ENCODE measurements around the gene CCDC18.

The CCDC18 gene

DNA sequence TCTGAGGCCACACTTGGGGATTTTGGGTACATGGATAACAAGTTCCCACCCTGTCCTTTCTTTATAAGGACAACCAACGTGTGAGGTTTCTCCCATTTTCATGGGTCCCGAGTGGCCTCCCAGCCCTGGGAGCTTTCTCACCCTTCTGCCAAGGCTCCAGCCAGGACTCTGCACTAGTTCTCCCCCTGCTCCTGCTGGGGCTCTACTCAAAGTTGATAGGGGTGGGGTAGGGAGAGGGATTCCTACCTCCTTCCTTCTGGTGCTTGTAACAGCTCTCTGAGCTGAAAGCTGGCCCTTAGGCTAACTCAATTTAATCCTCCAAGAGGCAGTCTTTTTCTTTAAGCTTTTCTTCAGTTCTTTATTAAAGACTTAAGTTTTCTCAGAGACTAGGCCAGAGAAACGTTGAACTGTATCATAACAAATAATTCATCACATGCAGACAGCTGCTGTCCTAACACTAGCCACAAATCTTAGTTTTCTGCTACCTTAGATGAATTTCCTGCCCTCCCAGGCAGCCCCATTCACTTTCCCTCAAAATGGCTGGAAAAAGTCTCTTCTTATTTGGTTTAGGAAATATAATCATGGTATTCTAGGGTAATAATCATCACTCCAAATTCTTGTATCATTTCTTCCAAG lies 142.8 kb downstream of the CCDC18 start:
- Histone ChIP-seq H3K9me3 (ENCODE audit: insufficient read depth, low read length) (peaks cover 13% of the 10 kb centered on the region), H3K36me3 (ENCODE audit: insufficient read depth, insufficient read length, low read length) (no peaks in the 10 kb centered on the region), H3K4me3 (ENCODE audit: insufficient read length, low read depth) (no peak overlapping the region), H3K9ac (ENCODE audit: insufficient read length, low read depth) (no peak overlapping the region), H3K4me1 (ENCODE audit: insufficient read depth, insufficient read length) (no peaks in the 10 kb centered on the region), H3K27me3 (ENCODE audit: insufficient read depth, insufficient read length) (no peaks in the 10 kb centered on the region)
- no peak for DNase-seq (ENCODE audit: low read depth, low spot score)
- TF ChIP-seq ZNF274 (IDR thresholded peaks at IDR 0.05; ENCODE audit: low read depth, low read length) (no peak), YY1 (IDR thresholded peaks at IDR 0.05; ENCODE audit: insufficient read depth, insufficient read length) (no peak), SUZ12 (IDR thresholded peaks at IDR 0.05; ENCODE audit: extremely low read depth, insufficient read depth, insufficient read length) (no peak)

DNA sequence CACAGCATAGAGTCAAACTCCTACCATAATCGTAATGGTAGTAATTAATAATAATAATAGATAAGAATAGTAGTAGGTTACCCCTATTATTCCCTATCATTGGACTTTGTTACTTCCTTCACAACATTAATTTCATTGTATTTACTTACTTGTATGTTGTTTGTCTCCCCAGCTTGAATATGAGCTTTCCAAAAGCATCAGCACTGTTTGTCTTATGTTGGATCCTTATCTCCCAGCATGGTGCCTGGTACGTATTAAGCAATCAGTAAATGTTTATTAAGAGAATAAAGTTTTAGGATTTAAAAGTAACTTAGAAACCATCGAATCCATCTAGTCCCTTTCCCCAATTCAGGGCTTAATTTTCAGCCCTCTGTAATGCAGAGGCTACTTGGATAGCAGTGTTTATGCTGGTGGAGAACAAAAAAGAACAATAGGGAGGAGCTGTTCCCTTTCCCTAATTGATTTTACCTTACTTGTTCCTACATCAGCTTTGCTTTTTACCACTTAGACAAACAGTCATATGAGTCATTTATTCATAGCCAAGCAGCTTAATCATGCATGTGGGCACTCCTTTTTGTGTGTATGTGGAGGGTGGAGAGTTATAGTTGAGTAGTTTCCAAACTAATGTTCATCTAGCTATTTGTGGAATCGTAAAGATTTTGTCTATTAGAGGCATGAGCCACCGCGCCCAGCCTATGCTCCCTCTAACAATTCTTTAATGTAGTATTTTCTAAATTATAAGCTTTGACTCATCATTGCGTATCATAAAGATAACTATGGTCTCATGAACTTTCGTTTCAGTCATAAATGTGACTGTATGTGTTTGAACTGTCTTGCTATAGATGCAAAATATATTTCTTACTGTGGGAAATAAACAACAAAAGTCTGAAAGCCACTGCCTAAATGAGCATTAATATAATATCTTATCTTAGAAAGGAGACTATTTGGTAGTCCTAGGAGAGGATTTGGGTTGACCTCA lies 144.3 kb downstream of the CCDC18 start:
- DNase-seq (ENCODE audit: low read depth, low spot score) = no peak
- H3K9ac ChIP-seq (ENCODE audit: insufficient read length, low read depth) = no peak overlapping the region
- TF ChIP-seq YY1 (IDR thresholded peaks at IDR 0.05; ENCODE audit: insufficient read depth, insufficient read length) (no peak), SUZ12 (IDR thresholded peaks at IDR 0.05; ENCODE audit: extremely low read depth, insufficient read depth, insufficient read length) (no peak), ZNF274 (IDR thresholded peaks at IDR 0.05; ENCODE audit: low read depth, low read length) (no peak)
- no peaks in the 10 kb centered on the region for H3K4me1 ChIP-seq (ENCODE audit: insufficient read depth, insufficient read length)
- H3K9me3 ChIP-seq (ENCODE audit: insufficient read depth, low read length) = peaks cover 12% of the 10 kb centered on the region
- H3K4me3 ChIP-seq (ENCODE audit: insufficient read length, low read depth) = no peak overlapping the region
- H3K27me3 ChIP-seq (ENCODE audit: insufficient read depth, insufficient read length) = no peaks in the 10 kb centered on the region
- no peaks in the 10 kb centered on the region for H3K36me3 ChIP-seq (ENCODE audit: insufficient read depth, insufficient read length, low read length)

All from NT2/D1 (cell line).